H9 (cell line): ENCODE results near the gene CYP39A1. TPM values are rescaled to one million over a fixed set of nuclear protein-coding genes. Genes with fewer than 3 reads are reported as not detected.

ENCODE experiments used
- DNase-seq: peaks from one replicate; pipeline ENCODE4 v3.0.0-alpha.2; 2017
- H2AFZ ChIP-seq: one replicate; pipeline ENCODE4 v1.6.1; 2013; ENCODE audit warnings: mild to moderate bottlenecking, low read length, control low read depth, moderate library complexity
- H2AK5ac ChIP-seq: 2 replicates; pipeline ENCODE4 v1.6.1; 2013; ENCODE audit warnings: low read length, control low read depth, mixed read lengths; ENCODE audit not compliant: insufficient read length
- H2BK120ac ChIP-seq: one replicate; pipeline ENCODE4 v1.6.1; 2013; ENCODE audit warnings: low read depth, mild to moderate bottlenecking, low read length, control low read depth, inconsistent platforms; ENCODE audit not compliant: poor library complexity, severe bottlenecking
- H2BK12ac ChIP-seq: 2 replicates; pipeline ENCODE4 v1.6.1; 2013; ENCODE audit warnings: low read length, control low read depth, mixed read lengths, low read depth; ENCODE audit not compliant: insufficient read length
- H2BK15ac ChIP-seq: 2 replicates; pipeline ENCODE4 v1.6.1; 2013; ENCODE audit warnings: low read depth, low read length, control low read depth
- H2BK20ac ChIP-seq: one replicate; pipeline ENCODE4 v1.6.1; 2013; ENCODE audit warnings: low read depth, mild to moderate bottlenecking, low read length, control low read depth, inconsistent platforms; ENCODE audit not compliant: poor library complexity, severe bottlenecking
- H2BK5ac ChIP-seq: 2 replicates; pipeline ENCODE4 v1.6.1; 2013; ENCODE audit warnings: low read length, control low read depth, mixed read lengths; ENCODE audit not compliant: insufficient read length
- H3K14ac ChIP-seq: 2 replicates; pipeline ENCODE4 v1.6.1; 2013; ENCODE audit warnings: low read length, control low read depth; ENCODE audit not compliant: insufficient read depth
- H3K18ac ChIP-seq: 2 replicates; pipeline ENCODE4 v1.6.1; 2013; ENCODE audit warnings: low read depth, mild to moderate bottlenecking, mixed read lengths, low read length, control low read depth; ENCODE audit not compliant: insufficient read length
- H3K23ac ChIP-seq: 2 replicates; pipeline ENCODE4 v1.6.1; 2013; ENCODE audit warnings: low read length, control low read depth, mixed read lengths, low read depth; ENCODE audit not compliant: insufficient read length
- H3K23me2 ChIP-seq: 2 replicates; pipeline ENCODE4 v1.6.1; 2013; ENCODE audit warnings: low read depth, mild to moderate bottlenecking, mixed read lengths, low read length, control low read depth; ENCODE audit not compliant: insufficient read length, poor library complexity, severe bottlenecking
- H3K27ac ChIP-seq: 2 replicates; pipeline ENCODE4 v1.5.1; 2013; ENCODE audit warnings: low read length, control low read depth, mixed read lengths, low read depth; ENCODE audit not compliant: insufficient read length
- H3K27me3 ChIP-seq: 2 replicates; pipeline ENCODE4 v1.6.1; 2013; ENCODE audit warnings: low read length, control low read depth, inconsistent platforms; ENCODE audit not compliant: insufficient read depth
- H3K4ac ChIP-seq: 2 replicates; pipeline ENCODE4 v1.6.1; 2013; ENCODE audit warnings: low read depth, mild to moderate bottlenecking, control low read depth, inconsistent platforms, low read length, moderate library complexity
- H3K4me1 ChIP-seq: 2 replicates; pipeline ENCODE4 v1.6.1; 2013; ENCODE audit warnings: low read length, control low read depth, inconsistent platforms; ENCODE audit not compliant: insufficient read depth
- H3K4me2 ChIP-seq: 2 replicates; pipeline ENCODE4 v1.6.1; 2013; ENCODE audit warnings: low read length, control low read depth, mixed read lengths; ENCODE audit not compliant: insufficient read length, insufficient read depth
- H3K56ac ChIP-seq: 2 replicates; pipeline ENCODE4 v1.6.1; 2013; ENCODE audit warnings: low read depth, mild to moderate bottlenecking, mixed read lengths, low read length, control low read depth; ENCODE audit not compliant: insufficient read length
- H3K79me1 ChIP-seq: 2 replicates; pipeline ENCODE4 v1.6.1; 2013; ENCODE audit warnings: low read depth, mild to moderate bottlenecking, moderate library complexity, low read length, control low read depth, inconsistent platforms; ENCODE audit not compliant: insufficient read depth, poor library complexity, severe bottlenecking
- H3K79me2 ChIP-seq: 2 replicates; pipeline ENCODE4 v1.6.1; 2013; ENCODE audit warnings: low read length, control low read depth, inconsistent platforms; ENCODE audit not compliant: insufficient read depth
- H3K9ac ChIP-seq: 2 replicates; pipeline ENCODE4 v1.6.1; 2013; ENCODE audit warnings: low read length, control low read depth, mixed read lengths; ENCODE audit not compliant: insufficient read length; ENCODE audit errors: extremely low read depth
- H3K9me3 ChIP-seq: one replicate; pipeline ENCODE4 v1.6.1; 2013; ENCODE audit warnings: low read depth, low read length, inconsistent platforms; ENCODE audit not compliant: control insufficient read depth
- H3T11ph ChIP-seq: one replicate; pipeline ENCODE4 v1.6.1; 2013; ENCODE audit warnings: mild to moderate bottlenecking, low read length, control low read depth, inconsistent platforms
- H4K20me1 ChIP-seq: one replicate; pipeline ENCODE4 v1.6.1; 2013; ENCODE audit not compliant: control insufficient read depth, insufficient read length, insufficient read depth
- H4K5ac ChIP-seq: 2 replicates; pipeline ENCODE4 v1.6.1; 2013; ENCODE audit warnings: low read depth, mild to moderate bottlenecking, mixed read lengths, low read length, control low read depth; ENCODE audit not compliant: insufficient read length
- H4K8ac ChIP-seq: replicated peaks from 2 replicates; pipeline ENCODE4 v1.6.1; 2013; ENCODE audit warnings: low read length, control low read depth, mixed read lengths, low read depth; ENCODE audit not compliant: insufficient read length
- H4K91ac ChIP-seq: 2 replicates; pipeline ENCODE4 v1.6.1; 2013; ENCODE audit warnings: low read depth, mild to moderate bottlenecking, moderate library complexity, mixed read lengths, low read length, control low read depth; ENCODE audit not compliant: insufficient read length
- H3K27ac Mint-ChIP-seq, 3 experiments: 2 replicates in 2 of 3; 3 replicates in 1 of 3; pipeline ENCODE4 v1.8.0; 2020 to 2021; ENCODE audit warnings: mixed read lengths in 3 of 3, mild to moderate bottlenecking in 1 of 3, moderate library complexity in 1 of 3
- H3K27me3 Mint-ChIP-seq: 2 replicates; pipeline ENCODE4 v1.8.0; 2021; ENCODE audit warnings: low read depth, mild to moderate bottlenecking, moderate library complexity, mixed read lengths
- H3K36me3 Mint-ChIP-seq, 3 experiments: 2 replicates in 2 of 3; 3 replicates in 1 of 3; pipeline ENCODE4 v1.8.0; 2020 to 2021; ENCODE audit warnings: low read depth in 3 of 3, mixed read lengths in 3 of 3; ENCODE audit not compliant: insufficient read depth in 1 of 3
- H3K4me1 Mint-ChIP-seq, 2 experiments: 2 replicates each; pipeline ENCODE4 v1.8.0; 2020; ENCODE audit warnings: mixed read lengths in 2 of 2
- H3K4me3 Mint-ChIP-seq, 2 experiments: 2 replicates in 1 of 2; 3 replicates in 1 of 2; pipeline ENCODE4 v1.8.0; 2020 to 2021; ENCODE audit warnings: mild to moderate bottlenecking in 2 of 2, mixed read lengths in 2 of 2, moderate library complexity in 1 of 2
- H3K9me3 Mint-ChIP-seq, 2 experiments: 2 replicates in 1 of 2; 3 replicates in 1 of 2; pipeline ENCODE4 v1.8.0; 2020; ENCODE audit warnings: mild to moderate bottlenecking in 2 of 2, mixed read lengths in 2 of 2, moderate library complexity in 1 of 2
- CTCF ChIP-seq: fragments of 200-600 bp; sonication (generic); conservative IDR thresholded peaks from 3 replicates; pipeline ENCODE4 v1.8.0; 2021; ENCODE audit warnings: antibody characterized with exemption, mild to moderate bottlenecking
- WGBS: extraction: QIAGEN DNeasy Blood & Tissue Kit; methylation state at CpG from one replicate; pipeline ENCODE4 v1.1.7; 2013; ENCODE audit warnings: missing lambda C conversion rate, low lambda C conversion rate, mixed read lengths; ENCODE audit not compliant: insufficient read length; ENCODE audit errors: extremely low coverage; 5-methylcytosine and 5-hydroxymethylcytosine counted together
- total RNA-seq: library from RNA; stranded (reverse); gene quantifications from 2 replicates; pipeline ENCODE4 v1.2.1, GENCODE V29; 2021

Gene CYP39A1
- total RNA-seq, 1 experiment from 2014 or later: 0.50 TPM

GRCh38 chr6:46642928-46643751 is 9.5 kb downstream of the CYP39A1 start:
- Histone ChIP-seq H2BK15ac (no peak overlapping the region), H3K9me3 (no peaks in the 10 kb centered on the region), H3K79me2 (no peaks in the 10 kb centered on the region), H3K23me2 (no peaks in the 10 kb centered on the region), H3K4ac (no peak overlapping the region), H3K4me1 (no peaks in the 10 kb centered on the region), H4K20me1 (no peaks in the 10 kb centered on the region), H2BK5ac (no peak overlapping the region), H3K9ac (no peak overlapping the region), H3K18ac (no peak overlapping the region), H4K8ac (no peak overlapping the region), H3K56ac (no peak overlapping the region), H2BK20ac (no peak overlapping the region), H3K4me2 (no peak overlapping the region), H3T11ph (no peak overlapping the region), H3K27ac (no peak overlapping the region), H3K79me1 (no peaks in the 10 kb centered on the region), H3K23ac (no peak overlapping the region), H2AK5ac (no peak overlapping the region), H4K5ac (no peak overlapping the region), H2AFZ (no peak overlapping the region), H2BK12ac (no peak overlapping the region), H3K14ac (no peak overlapping the region), H4K91ac (no peak overlapping the region), H2BK120ac (no peak overlapping the region), H3K27me3 (no peaks in the 10 kb centered on the region)
- H3K27me3 Mint-ChIP-seq: no peaks in the 10 kb centered on the region
- H3K27ac Mint-ChIP-seq: no peak overlapping the region
- no peak overlapping the region for H3K4me3 Mint-ChIP-seq
- H3K4me1 Mint-ChIP-seq: peaks cover 6% of the 10 kb centered on the region in 2 experiments; a peak in 3 of 4 replicates
- 0 out of 7 replicates have a peak, but pooled peaks cover 0 to 4% (median 0%) of the 10 kb centered on the region in 3 experiments for H3K36me3 Mint-ChIP-seq
- no peak for DNase-seq
- WGBS: no CpG with 5 or more reads among the region's 4 CpGs
- no peak for TF ChIP-seq CTCF
- H3K9me3 Mint-ChIP-seq: no peaks in the 10 kb centered on the region
